Mucosa of descending colon (tissue), 3 donors: ENCODE results near the gene C17orf75. TPM values are rescaled to one million over a fixed set of nuclear protein-coding genes. Genes with fewer than 3 reads are reported as not detected.

Experiments
- ATAC-seq: fragments of 200-7000 bp; cut with Tn5 transposase; one replicate; pipeline ENCODE4 v1.9.1; 2020; ENCODE audit warnings: mild to moderate bottlenecking, moderate library complexity
- DNase-seq, 3 donors: peaks; one replicate each; pipeline ENCODE4 v3.0.0-alpha.2; 2020
- H3K36me3 ChIP-seq: fragments of 200-600 bp; one replicate; pipeline ENCODE4 v1.8.0; 2021; ENCODE audit warnings: low read depth, mild to moderate bottlenecking
- H3K4me1 ChIP-seq: fragments of 200-600 bp; one replicate; pipeline ENCODE4 v1.8.0; 2021; ENCODE audit warnings: low read depth, mild to moderate bottlenecking
- H3K4me3 ChIP-seq: fragments of 200-600 bp; one replicate; pipeline ENCODE4 v1.8.0; 2021; ENCODE audit warnings: mild to moderate bottlenecking
- H3K9me3 ChIP-seq: fragments of 200-600 bp; one replicate; pipeline ENCODE4 v1.8.0; 2021; ENCODE audit warnings: mild to moderate bottlenecking
- CTCF ChIP-seq: fragments of 200-600 bp; IDR thresholded peaks from one replicate; pipeline ENCODE4 v1.8.0; 2022; ENCODE audit warnings: antibody characterized with exemption, mild to moderate bottlenecking
- intact Hi-C, 2 donors: fragments of 100-400 bp; cut with DNase I in 1 of 2; cut with micrococcal nuclease in 1 of 2; formaldehyde crosslinking; loops; one replicate each; pipeline versions ENCODE4 v1.11.0 to v1.11.1; 2022; cut with DNase I, micrococcal nuclease
- total RNA-seq, 3 donors: library from RNA; stranded (reverse); fragmentation: NEBNext Ultra II Directional in 2 of 3; extraction: Animal tissue kit (Norgen Biotek cat#: 25700) in 2 of 3; gene quantifications; one replicate each; pipeline versions ENCODE4 v1.2.1 to v1.2.4, GENCODE V29; 2021 to 2023
- donor health status: DM: no; HTN: no; CAD: no; lungs with moderate emphysema.
- donor health status: DM: no; HTN: no; CAD: no.
- donor health status: DM: no; HTN: yes; CAD: no.

Gene C17orf75
- total RNA-seq, 3 donors from 2014 or later: 10.3 to 14.8 (median 12.9) TPM

GRCh38 chr17:32314636-32315035 is 27.3 kb downstream of the C17orf75 start:
- Histone ChIP-seq H3K4me3 (no peak overlapping the region), H3K9me3 (no peaks in the 10 kb centered on the region), H3K36me3 (no peaks in the 10 kb centered on the region), H3K4me1 (no peaks in the 10 kb centered on the region)
- ATAC-seq (no peak), DNase-seq (no peak)
- intact Hi-C loops: no loop called here
- no peak for TF ChIP-seq CTCF

GRCh38 chr17:32311028-32311536 is 30.9 kb downstream of the C17orf75 start:
- Histone ChIP-seq H3K4me3 (no peak overlapping the region), H3K4me1 (no peaks in the 10 kb centered on the region), H3K9me3 (no peaks in the 10 kb centered on the region), H3K36me3 (no peaks in the 10 kb centered on the region)
- ATAC-seq: no peak
- intact Hi-C loops: no loop called here
- TF ChIP-seq CTCF: no peak
- DNase-seq: no peak

- ATAC-seq (no peak), DNase-seq (no peak)
- TF ChIP-seq CTCF: no peak
- H3K36me3 ChIP-seq: no peaks in the 10 kb centered on the region
- no peaks in the 10 kb centered on the region for H3K9me3 ChIP-seq
- intact Hi-C loops: no loop called here
- H3K4me1 ChIP-seq: no peaks in the 10 kb centered on the region
- H3K4me3 ChIP-seq: no peak overlapping the region
These were observed 34.3 kb downstream of the C17orf75 start for GRCh38 chr17:32307658-32308057.

GRCh38 chr17:32305049-32305448 is 36.9 kb downstream of the C17orf75 start:
- no peaks in the 10 kb centered on the region for H3K4me1 ChIP-seq
- no peak for TF ChIP-seq CTCF
- no peak for ATAC-seq

GRCh38 chr17:32303781-32304288 is 38.1 kb downstream of the C17orf75 start:
- Histone ChIP-seq H3K9me3 (no peaks in the 10 kb centered on the region), H3K36me3 (no peaks in the 10 kb centered on the region), H3K4me1 (no peaks in the 10 kb centered on the region), H3K4me3 (no peak overlapping the region)
- no peak for TF ChIP-seq CTCF
- DNase-seq (no peak), ATAC-seq (no peak)
- intact Hi-C loops: no loop called here

More at GRCh38 chr17:32305049-32305448, 36.9 kb downstream of the C17orf75 start:
- no peaks in the 10 kb centered on the region for H3K9me3 ChIP-seq
- H3K36me3 ChIP-seq: no peaks in the 10 kb centered on the region
- intact Hi-C loops: no loop called here
- no peak for DNase-seq
- H3K4me3 ChIP-seq: no peak overlapping the region
